Endodermal cell (in vitro differentiated cells): ENCODE data around the gene FITM2. TPM values are rescaled to one million over a fixed set of nuclear protein-coding genes. Genes with fewer than 3 reads are reported as not detected.
"Not testable (repeated sequence)": the region's sequence is repeated elsewhere in the genome, so short reads cannot be mapped to it uniquely, and the experiment has no call there.

ENCODE experiments used
- DNase-seq: peaks from one replicate; pipeline ENCODE4 v3.0.0-alpha.2; 2017
- H3K27ac ChIP-seq: 2 replicates; pipeline ENCODE4 v1.5.1; 2013; ENCODE audit warnings: mild to moderate bottlenecking, low read depth, low read length, moderate library complexity
- H3K27me3 ChIP-seq: 2 replicates; pipeline ENCODE4 v1.6.1; 2013; ENCODE audit warnings: mild to moderate bottlenecking, low read length, moderate library complexity; ENCODE audit not compliant: insufficient read depth, control insufficient read depth, poor library complexity, severe bottlenecking
- H3K36me3 ChIP-seq: 2 replicates; pipeline ENCODE4 v1.7.0; 2013; ENCODE audit warnings: mild to moderate bottlenecking, low read length, moderate library complexity; ENCODE audit not compliant: control insufficient read depth, insufficient read depth
- H3K4me1 ChIP-seq: one replicate; pipeline ENCODE4 v1.7.0; 2013; ENCODE audit warnings: low read length; ENCODE audit not compliant: control insufficient read depth, insufficient read depth
- H3K4me3 ChIP-seq: 2 replicates; pipeline ENCODE4 v1.5.1; 2013; ENCODE audit warnings: mild to moderate bottlenecking, low read length, moderate library complexity
- H3K9ac ChIP-seq: 2 replicates; pipeline ENCODE4 v1.6.1; 2013; ENCODE audit warnings: mild to moderate bottlenecking, low read length, moderate library complexity; ENCODE audit not compliant: poor library complexity, severe bottlenecking; ENCODE audit errors: extremely low read depth
- H3K9me3 ChIP-seq: 2 replicates; pipeline ENCODE4 v1.6.1; 2013; ENCODE audit warnings: mild to moderate bottlenecking, low read length, moderate library complexity; ENCODE audit not compliant: control insufficient read depth
- H3K27ac Mint-ChIP-seq: 2 replicates; pipeline ENCODE4 v1.8.0; 2020; ENCODE audit warnings: mixed read lengths
- H3K27me3 Mint-ChIP-seq: 2 replicates; pipeline ENCODE4 v1.8.0; 2021; ENCODE audit warnings: mild to moderate bottlenecking, mixed read lengths; ENCODE audit not compliant: insufficient read depth
- H3K36me3 Mint-ChIP-seq: 2 replicates; pipeline ENCODE4 v1.8.0; 2020; ENCODE audit warnings: low read depth, mixed read lengths
- H3K4me1 Mint-ChIP-seq: 2 replicates; pipeline ENCODE4 v1.8.0; 2020; ENCODE audit warnings: mixed read lengths
- H3K4me3 Mint-ChIP-seq: 2 replicates; pipeline ENCODE4 v1.8.0; 2020; ENCODE audit warnings: mild to moderate bottlenecking, moderate library complexity, mixed read lengths
- H3K9me3 Mint-ChIP-seq: 2 replicates; pipeline ENCODE4 v1.8.0; 2020; ENCODE audit warnings: mild to moderate bottlenecking, mixed read lengths
- WGBS, 2 experiments: methylation state at CpG; one replicate each; pipeline versions ENCODE4 v1.1.5 to v1.1.7; 2013; ENCODE audit warnings: missing lambda C conversion rate in 2 of 2, mixed read lengths in 1 of 2; ENCODE audit not compliant: insufficient coverage in 1 of 2, insufficient read length in 1 of 2; 5-methylcytosine and 5-hydroxymethylcytosine counted together
- total RNA-seq, 2 donors: library from RNA; stranded (reverse); fragmentation: NEBNext Ultra II Directional in 1 of 2; extraction: Animal tissue kit (Norgen Biotek cat#: 25700) in 1 of 2; gene quantifications; 2 replicates in 1 of 2; 3 replicates in 1 of 2; pipeline ENCODE4 v1.2.1, GENCODE V29; 2021
- TF ChIP-seq, protein P1 (sequence below): fragments of 200-600 bp; sonication (generic); conservative IDR thresholded peaks from 2 replicates; pipeline ENCODE4 v1.5.0; 2021; ENCODE audit warnings: antibody characterized with exemption, mild to moderate bottlenecking

Gene FITM2
- total RNA-seq, 2 donors from 2014 or later = 2.4 to 2.9 TPM

DNA sequence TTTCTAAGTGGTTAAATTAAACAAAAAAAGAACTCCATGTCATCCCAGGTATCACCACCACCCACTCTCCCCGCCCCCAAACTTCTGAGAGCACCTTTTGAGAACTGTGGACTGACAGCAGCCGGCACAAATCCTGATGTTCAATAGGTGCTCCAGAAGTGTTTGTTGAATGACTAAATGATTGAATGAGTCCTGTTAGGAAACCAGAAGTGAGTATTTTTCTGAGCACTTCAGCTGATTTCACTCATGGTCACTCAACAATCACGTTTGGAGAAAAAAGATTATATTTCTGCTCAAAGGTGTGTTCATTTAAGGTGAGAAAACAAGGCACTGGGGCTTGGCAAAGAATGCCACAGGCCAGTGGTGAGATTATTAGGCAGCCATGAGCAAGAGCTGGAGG lies 38.3 kb upstream of the FITM2 start:
- Histone ChIP-seq H3K9ac (no peak overlapping the region), H3K36me3 (no peaks in the 10 kb centered on the region), H3K27me3 (no peaks in the 10 kb centered on the region), H3K4me1 (no peaks in the 10 kb centered on the region), H3K27ac (no peak overlapping the region), H3K4me3 (no peak overlapping the region), H3K9me3 (no peaks in the 10 kb centered on the region)
- TF ChIP-seq, protein P1, sequence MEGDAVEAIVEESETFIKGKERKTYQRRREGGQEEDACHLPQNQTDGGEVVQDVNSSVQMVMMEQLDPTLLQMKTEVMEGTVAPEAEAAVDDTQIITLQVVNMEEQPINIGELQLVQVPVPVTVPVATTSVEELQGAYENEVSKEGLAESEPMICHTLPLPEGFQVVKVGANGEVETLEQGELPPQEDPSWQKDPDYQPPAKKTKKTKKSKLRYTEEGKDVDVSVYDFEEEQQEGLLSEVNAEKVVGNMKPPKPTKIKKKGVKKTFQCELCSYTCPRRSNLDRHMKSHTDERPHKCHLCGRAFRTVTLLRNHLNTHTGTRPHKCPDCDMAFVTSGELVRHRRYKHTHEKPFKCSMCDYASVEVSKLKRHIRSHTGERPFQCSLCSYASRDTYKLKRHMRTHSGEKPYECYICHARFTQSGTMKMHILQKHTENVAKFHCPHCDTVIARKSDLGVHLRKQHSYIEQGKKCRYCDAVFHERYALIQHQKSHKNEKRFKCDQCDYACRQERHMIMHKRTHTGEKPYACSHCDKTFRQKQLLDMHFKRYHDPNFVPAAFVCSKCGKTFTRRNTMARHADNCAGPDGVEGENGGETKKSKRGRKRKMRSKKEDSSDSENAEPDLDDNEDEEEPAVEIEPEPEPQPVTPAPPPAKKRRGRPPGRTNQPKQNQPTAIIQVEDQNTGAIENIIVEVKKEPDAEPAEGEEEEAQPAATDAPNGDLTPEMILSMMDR = no peak
- Mint-ChIP-seq H3K4me3 (no peak overlapping the region), H3K27me3 (no peaks in the 10 kb centered on the region), H3K36me3 (no peaks in the 10 kb centered on the region), H3K27ac (no peak overlapping the region), H3K4me1 (peaks cover 11% of the 10 kb centered on the region), H3K9me3 (no peaks in the 10 kb centered on the region)
- no peak for DNase-seq
- 75 to 86% methylated on average over 2 to 3 of the region's 3 CpGs for WGBS, 2 experiments

DNA sequence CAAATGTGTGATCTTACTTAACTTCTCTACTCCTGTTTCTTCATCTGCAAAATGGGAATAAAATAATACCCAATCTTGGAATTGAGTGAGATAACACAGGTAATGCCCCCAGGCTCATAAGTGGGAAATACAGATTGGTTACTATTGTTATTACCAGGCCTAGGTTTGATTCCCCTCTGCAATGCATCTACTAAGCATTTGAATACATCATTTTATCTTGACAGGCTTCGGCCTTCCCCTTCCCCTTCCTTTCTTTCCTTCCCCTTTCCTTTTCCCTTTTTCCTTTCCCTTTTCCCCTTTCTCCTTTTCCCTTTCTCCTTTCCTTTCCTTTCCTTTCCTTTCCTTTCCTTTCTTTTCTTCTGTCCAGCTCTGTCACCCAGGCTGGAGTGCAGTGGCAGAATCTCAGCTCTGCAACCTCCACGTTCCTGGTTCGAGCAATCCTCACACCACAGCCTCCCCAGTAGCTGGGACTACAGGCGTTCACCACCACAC lies 37.2 kb upstream of the FITM2 start:
- 95 to 100% methylated on average over 2 to 4 of the region's 4 CpGs for WGBS, 2 experiments
- Mint-ChIP-seq H3K4me3 (no peak overlapping the region), H3K36me3 (no peaks in the 10 kb centered on the region), H3K9me3 (no peaks in the 10 kb centered on the region), H3K27me3 (no peaks in the 10 kb centered on the region), H3K4me1 (peaks cover 11% of the 10 kb centered on the region), H3K27ac (no peak overlapping the region)
- H3K4me1 ChIP-seq = no peaks in the 10 kb centered on the region
- H3K9me3 ChIP-seq = no peaks in the 10 kb centered on the region
- no peak for DNase-seq
- H3K36me3 ChIP-seq = no peaks in the 10 kb centered on the region
- no peak overlapping the region for H3K4me3 ChIP-seq
- H3K27me3 ChIP-seq = no peaks in the 10 kb centered on the region
- H3K9ac ChIP-seq = no peak overlapping the region
- TF ChIP-seq, protein P1 = no peak
- no peak overlapping the region for H3K27ac ChIP-seq

DNA sequence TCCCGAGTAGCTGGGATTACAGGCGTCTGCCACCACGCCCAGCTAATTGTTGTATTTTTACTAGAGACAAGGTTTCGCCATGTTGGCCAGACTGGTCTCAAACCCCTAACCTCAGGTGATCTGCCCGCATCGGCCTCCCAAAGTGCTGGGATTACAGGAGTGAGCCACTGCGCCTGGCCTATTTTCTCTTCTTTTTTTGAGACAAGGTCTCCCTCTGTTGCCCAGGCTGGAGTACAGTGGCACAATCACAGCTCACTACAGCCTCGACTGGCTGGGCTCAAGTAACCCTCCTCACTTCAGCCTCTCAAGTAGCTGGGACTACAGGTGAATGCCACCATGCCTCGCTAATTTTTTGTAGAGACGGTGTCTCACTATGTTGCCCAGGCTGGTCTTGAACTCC lies 34.9 kb upstream of the FITM2 start:
- not testable (repeated sequence) for H3K9me3 ChIP-seq, DNase-seq, H3K27me3 Mint-ChIP-seq, H3K9me3 Mint-ChIP-seq, H3K36me3 ChIP-seq, H3K27ac ChIP-seq, H3K9ac ChIP-seq, H3K4me3 ChIP-seq, H3K4me3 Mint-ChIP-seq, H3K27ac Mint-ChIP-seq, H3K4me1 Mint-ChIP-seq, H3K36me3 Mint-ChIP-seq, H3K4me1 ChIP-seq, H3K27me3 ChIP-seq
- WGBS, 2 experiments = 92 to 93% methylated on average over 9 to 10 of the region's 10 CpGs

DNA sequence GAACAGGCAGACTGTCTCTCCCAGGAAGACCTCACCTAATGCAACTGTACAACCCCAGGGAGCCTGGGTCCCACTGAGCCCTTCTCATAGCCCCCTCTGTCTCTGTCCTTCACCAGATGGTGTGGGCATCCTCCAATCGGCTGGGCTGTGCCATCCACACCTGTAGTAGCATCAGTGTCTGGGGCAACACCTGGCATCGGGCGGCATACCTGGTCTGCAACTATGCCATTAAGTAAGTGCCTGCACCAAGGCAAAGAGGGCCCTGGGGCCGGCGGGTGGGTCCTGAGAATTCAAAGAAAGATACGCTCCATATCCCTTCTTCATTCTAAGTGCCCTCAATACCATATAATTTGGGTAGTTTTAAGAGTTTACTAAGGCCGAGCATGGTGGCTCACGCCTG lies 34.1 kb upstream of the FITM2 start:
- TF ChIP-seq, protein P1 = no peak
- Histone ChIP-seq H3K4me1 (no peaks in the 10 kb centered on the region), H3K9me3 (no peaks in the 10 kb centered on the region), H3K36me3 (no peaks in the 10 kb centered on the region), H3K27ac (no peak overlapping the region), H3K27me3 (no peaks in the 10 kb centered on the region), H3K4me3 (no peak overlapping the region), H3K9ac (no peak overlapping the region)
- no peak overlapping the region for H3K27ac Mint-ChIP-seq
- 91 to 100% methylated on average over 4 to 8 of the region's 8 CpGs for WGBS, 2 experiments
- DNase-seq = no peak
- H3K27me3 Mint-ChIP-seq = no peaks in the 10 kb centered on the region
- H3K9me3 Mint-ChIP-seq = no peaks in the 10 kb centered on the region
- H3K36me3 Mint-ChIP-seq = no peaks in the 10 kb centered on the region
- peaks cover 5% of the 10 kb centered on the region for H3K4me1 Mint-ChIP-seq
- no peak overlapping the region for H3K4me3 Mint-ChIP-seq
